ENCODE results near the gene TNFRSF1B.

Gene TNFRSF1B

GRCh38 chr1:12143631-12144155 lies 23.1 kb upstream of the TNFRSF1B start:
- Histone ChIP-seq H3K4me3 (ENCODE audit: low read depth, low read length) (no peak overlapping the region), H3K14ac (ENCODE audit: low read length) (peak overlapping the region; percentile 38), H3K23ac (ENCODE audit: low read length) (no peak overlapping the region), H4K8ac (ENCODE audit: low read depth, low read length) (peak overlapping the region; percentile 23), H3K9me3 (ENCODE audit: insufficient read depth, low read depth, low read length) (no peaks in the 10 kb centered on the region), H3K79me2 (ENCODE audit: control insufficient read depth, insufficient read depth, low read length, poor library complexity) (no peaks in the 10 kb centered on the region), H2AFZ (ENCODE audit: insufficient read depth, low read length, poor library complexity) (no peak overlapping the region), H3K79me1 (ENCODE audit: low read length) (peaks cover 41% of the 10 kb centered on the region), H2AK5ac (ENCODE audit: low read length) (no peak overlapping the region), H3K27ac (ENCODE audit: low read depth, low read length) (peak overlapping the region; percentile 67), H2BK12ac (ENCODE audit: low read length) (peak overlapping the region; percentile 70), H3K18ac (ENCODE audit: low read length) (peak overlapping the region; percentile 54), H3K36me3 (ENCODE audit: control insufficient read depth in 1 of 2, insufficient read depth in 2 of 2, low read length in 2 of 2) (no peaks in the 10 kb centered on the region), H2BK120ac (ENCODE audit: insufficient read depth, low read length, poor library complexity) (peak overlapping the region; percentile 89), H3K4me2 (ENCODE audit: low read length) (no peak overlapping the region), H3K4ac (ENCODE audit: low read depth, low read length) (no peak overlapping the region), H2BK5ac (ENCODE audit: low read depth, low read length, poor library complexity) (peak overlapping the region; percentile 70), H4K91ac (ENCODE audit: low read depth, low read length) (peak overlapping the region; percentile 95), H3K4me1 (ENCODE audit: control insufficient read depth in 1 of 2, insufficient read depth in 2 of 2, low read length in 2 of 2) (peaks cover 32 to 43% of the 10 kb centered on the region in 2 experiments), H4K12ac (ENCODE audit: low read depth, low read length) (no peak overlapping the region), H3K27me3 (ENCODE audit: insufficient read depth, low read length) (no peaks in the 10 kb centered on the region), H3K9ac (ENCODE audit: low read length) (no peak overlapping the region)
- no CpG with 5 or more reads among the region's 17 CpGs for WGBS (ENCODE audit: extremely low coverage, insufficient coverage, insufficient read length)
- peak; percentile 96 to 98 for DNase-seq

GRCh38 chr1:12144236-12144635 lies 22.6 kb upstream of the TNFRSF1B start:
- Histone ChIP-seq H3K4me3 (ENCODE audit: low read depth, low read length) (no peak overlapping the region), H3K4me2 (ENCODE audit: low read length) (no peak overlapping the region), H2BK12ac (ENCODE audit: low read length) (no peak overlapping the region), H3K27ac (ENCODE audit: low read depth, low read length) (peak overlapping the region; percentile 67), H4K91ac (ENCODE audit: low read depth, low read length) (no peak overlapping the region), H3K14ac (ENCODE audit: low read length) (no peak overlapping the region), H4K8ac (ENCODE audit: low read depth, low read length) (no peak overlapping the region), H3K4me1 (ENCODE audit: control insufficient read depth in 1 of 2, insufficient read depth in 2 of 2, low read length in 2 of 2) (peaks cover 32 to 43% of the 10 kb centered on the region in 2 experiments), H2AK5ac (ENCODE audit: low read length) (no peak overlapping the region), H4K12ac (ENCODE audit: low read depth, low read length) (no peak overlapping the region), H3K79me2 (ENCODE audit: control insufficient read depth, insufficient read depth, low read length, poor library complexity) (no peaks in the 10 kb centered on the region), H2BK5ac (ENCODE audit: low read depth, low read length, poor library complexity) (no peak overlapping the region), H2AFZ (ENCODE audit: insufficient read depth, low read length, poor library complexity) (no peak overlapping the region), H2BK120ac (ENCODE audit: insufficient read depth, low read length, poor library complexity) (no peak overlapping the region), H3K18ac (ENCODE audit: low read length) (no peak overlapping the region), H3K9ac (ENCODE audit: low read length) (no peak overlapping the region), H3K27me3 (ENCODE audit: insufficient read depth, low read length) (no peaks in the 10 kb centered on the region), H3K23ac (ENCODE audit: low read length) (no peak overlapping the region), H3K9me3 (ENCODE audit: insufficient read depth, low read depth, low read length) (no peaks in the 10 kb centered on the region), H3K79me1 (ENCODE audit: low read length) (peaks cover 41% of the 10 kb centered on the region), H3K4ac (ENCODE audit: low read depth, low read length) (no peak overlapping the region), H3K36me3 (ENCODE audit: control insufficient read depth in 1 of 2, insufficient read depth in 2 of 2, low read length in 2 of 2) (no peaks in the 10 kb centered on the region)
- DNase-seq: peak in 1 of 2 donors; percentile 50
- no CpG with 5 or more reads among the region's 8 CpGs for WGBS (ENCODE audit: extremely low coverage, insufficient coverage, insufficient read length)

GRCh38 chr1:12144969-12145368 lies 21.8 kb upstream of the TNFRSF1B start:
- H3K4ac ChIP-seq (ENCODE audit: low read depth, low read length): no peak overlapping the region
- peak overlapping the region; percentile 8 for H2AFZ ChIP-seq (ENCODE audit: insufficient read depth, low read length, poor library complexity)
- no peak overlapping the region for H3K9ac ChIP-seq (ENCODE audit: low read length)
- peak overlapping the region; percentile 75 for H2AK5ac ChIP-seq (ENCODE audit: low read length)
- no peaks in the 10 kb centered on the region for H3K27me3 ChIP-seq (ENCODE audit: insufficient read depth, low read length)
- H2BK120ac ChIP-seq (ENCODE audit: insufficient read depth, low read length, poor library complexity): peak overlapping the region; percentile 34
- peak overlapping the region; percentile 65 for H3K14ac ChIP-seq (ENCODE audit: low read length)
- no CpG with 5 or more reads among the region's 4 CpGs for WGBS (ENCODE audit: extremely low coverage, insufficient coverage, insufficient read length)
- no peak overlapping the region for H3K23ac ChIP-seq (ENCODE audit: low read length)
- peak overlapping the region; percentile 15 for H4K8ac ChIP-seq (ENCODE audit: low read depth, low read length)
- no peaks in the 10 kb centered on the region for H3K9me3 ChIP-seq (ENCODE audit: insufficient read depth, low read depth, low read length)
- peak overlapping the region; percentile 91 for H4K91ac ChIP-seq (ENCODE audit: low read depth, low read length)
- DNase-seq: no peak
- H3K27ac ChIP-seq (ENCODE audit: low read depth, low read length): peak overlapping the region; percentile 29
- no peak overlapping the region for H3K4me2 ChIP-seq (ENCODE audit: low read length)
- no peaks in the 10 kb centered on the region for H3K79me2 ChIP-seq (ENCODE audit: control insufficient read depth, insufficient read depth, low read length, poor library complexity)
- peak overlapping the region; percentile 43 for H3K18ac ChIP-seq (ENCODE audit: low read length)
- no peak overlapping the region for H4K12ac ChIP-seq (ENCODE audit: low read depth, low read length)
- no peak overlapping the region for H3K4me3 ChIP-seq (ENCODE audit: low read depth, low read length)
- peaks cover 41% of the 10 kb centered on the region for H3K79me1 ChIP-seq (ENCODE audit: low read length)
- no peaks in the 10 kb centered on the region for H3K36me3 ChIP-seq (ENCODE audit: control insufficient read depth in 1 of 2, insufficient read depth in 2 of 2, low read length in 2 of 2)
- peaks cover 33 to 43% of the 10 kb centered on the region in 2 experiments for H3K4me1 ChIP-seq (ENCODE audit: control insufficient read depth in 1 of 2, insufficient read depth in 2 of 2, low read length in 2 of 2)
- no peak overlapping the region for H2BK5ac ChIP-seq (ENCODE audit: low read depth, low read length, poor library complexity)
- peak overlapping the region; percentile 70 for H2BK12ac ChIP-seq (ENCODE audit: low read length)

- Histone ChIP-seq H3K9ac (ENCODE audit: low read length) (no peak overlapping the region), H3K79me1 (ENCODE audit: low read length) (peaks cover 41% of the 10 kb centered on the region), H4K91ac (ENCODE audit: low read depth, low read length) (peak overlapping the region; percentile 34), H3K18ac (ENCODE audit: low read length) (no peak overlapping the region), H2BK12ac (ENCODE audit: low read length) (peak overlapping the region; percentile 56), H3K9me3 (ENCODE audit: insufficient read depth, low read depth, low read length) (no peaks in the 10 kb centered on the region), H3K23ac (ENCODE audit: low read length) (no peak overlapping the region), H3K79me2 (ENCODE audit: control insufficient read depth, insufficient read depth, low read length, poor library complexity) (no peaks in the 10 kb centered on the region), H3K14ac (ENCODE audit: low read length) (peak overlapping the region; percentile 25), H3K36me3 (ENCODE audit: control insufficient read depth in 1 of 2, insufficient read depth in 2 of 2, low read length in 2 of 2) (no peaks in the 10 kb centered on the region), H2AK5ac (ENCODE audit: low read length) (peak overlapping the region; percentile 60), H3K27me3 (ENCODE audit: insufficient read depth, low read length) (no peaks in the 10 kb centered on the region), H4K12ac (ENCODE audit: low read depth, low read length) (no peak overlapping the region), H3K4me1 (ENCODE audit: control insufficient read depth in 1 of 2, insufficient read depth in 2 of 2, low read length in 2 of 2) (peaks cover 35 to 43% of the 10 kb centered on the region in 2 experiments), H3K4ac (ENCODE audit: low read depth, low read length) (no peak overlapping the region), H2BK5ac (ENCODE audit: low read depth, low read length, poor library complexity) (no peak overlapping the region), H3K27ac (ENCODE audit: low read depth, low read length) (no peak overlapping the region), H2BK120ac (ENCODE audit: insufficient read depth, low read length, poor library complexity) (peak overlapping the region; percentile 65), H3K4me2 (ENCODE audit: low read length) (no peak overlapping the region), H4K8ac (ENCODE audit: low read depth, low read length) (no peak overlapping the region), H3K4me3 (ENCODE audit: low read depth, low read length) (no peak overlapping the region), H2AFZ (ENCODE audit: insufficient read depth, low read length, poor library complexity) (no peak overlapping the region)
- no CpG with 5 or more reads among the region's 12 CpGs for WGBS (ENCODE audit: extremely low coverage, insufficient coverage, insufficient read length)
- no peak for DNase-seq
These were observed 21.0 kb upstream of the TNFRSF1B start for GRCh38 chr1:12145616-12146342.
